K562 (cell line): ENCODE data around the gene CEBPE.

ENCODE experiments used
- CTBP1 ChIP-seq: fragments of 450-650 bp; IDR thresholded peaks from 2 replicates; pipeline ENCODE4 v1.6.1; 2016; ENCODE audit warnings: borderline replicate concordance
- EZH2 ChIP-seq: IDR thresholded peaks from 2 replicates; pipeline ENCODE4 v1.6.1; 2012; ENCODE audit warnings: low read depth, mild to moderate bottlenecking, inconsistent platforms, low read length, borderline replicate concordance
- MAFK ChIP-seq: IDR thresholded peaks from 2 replicates; pipeline ENCODE4 v1.6.1; 2011; ENCODE audit warnings: low read length, improper control_type of control experiment
- MED1 ChIP-seq: sonication (generic); formaldehyde crosslinking; IDR thresholded peaks from 2 replicates; pipeline ENCODE4 v1.8.1; 2023; ENCODE audit warnings: missing genetic modification reagents, borderline replicate concordance
- RAD21 ChIP-seq, 2 experiments: fragments of 250-450 bp in 1 of 2; fragments of 450-650 bp in 1 of 2; sonication (Bioruptor Pico) in 1 of 2; formaldehyde crosslinking in 1 of 2; IDR thresholded peaks in 1 of 2; conservative IDR thresholded peaks in 1 of 2; 2 replicates each; pipeline versions ENCODE4 v1.4.0 to v1.8.0; 2020 to 2022; ENCODE audit warnings: mild to moderate bottlenecking in 2 of 2, moderate library complexity in 1 of 2
- TF ChIP-seq, protein P1 (sequence below), 2 experiments: fragments of 450-650 bp in 1 of 2; sonication (generic) in 1 of 2; formaldehyde crosslinking in 1 of 2; IDR thresholded peaks in 1 of 2; conservative IDR thresholded peaks in 1 of 2; 2 replicates each; pipeline versions ENCODE4 v1.6.1 to v1.8.1; 2016 to 2023; ENCODE audit warnings: mild to moderate bottlenecking in 2 of 2, moderate library complexity in 2 of 2, inconsistent platforms in 1 of 2, missing genetic modification reagents in 1 of 2
- TF ChIP-seq, protein P2 (sequence below), 2 experiments: fragments of 450-650 bp; IDR thresholded peaks; 2 replicates each; pipeline ENCODE4 v1.6.1; 2018; ENCODE audit warnings: mild to moderate bottlenecking in 2 of 2, low read depth in 1 of 2; ENCODE audit not compliant: partially characterized antibody in 2 of 2

DNA sequence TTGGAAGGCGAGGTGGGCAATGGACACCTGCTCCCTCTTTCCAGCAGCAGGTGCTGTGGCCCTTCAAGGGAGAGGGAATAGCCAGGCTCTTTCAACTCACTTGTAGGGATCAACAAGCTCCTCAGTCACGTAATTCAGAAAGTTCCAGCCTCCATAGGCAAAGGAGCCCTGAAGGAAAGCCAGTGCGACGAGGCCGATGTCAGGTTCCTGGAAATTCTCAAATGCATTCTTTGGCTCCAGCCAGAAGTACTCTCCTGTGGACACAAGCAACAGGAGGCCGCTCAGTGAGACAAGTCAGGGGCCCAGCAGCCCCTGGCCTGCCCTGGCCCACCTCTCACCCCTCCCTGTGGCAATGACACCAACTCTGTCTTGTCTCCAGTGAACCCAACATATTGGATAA, 21.3 kb upstream of the CEBPE start:
- TF ChIP-seq, protein P1, sequence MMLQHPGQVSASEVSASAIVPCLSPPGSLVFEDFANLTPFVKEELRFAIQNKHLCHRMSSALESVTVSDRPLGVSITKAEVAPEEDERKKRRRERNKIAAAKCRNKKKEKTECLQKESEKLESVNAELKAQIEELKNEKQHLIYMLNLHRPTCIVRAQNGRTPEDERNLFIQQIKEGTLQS (IDR thresholded peaks at IDR 0.05), result no peak
- TF ChIP-seq, protein P1 (CRISPR knock-in tag; conservative IDR thresholded peaks at IDR 0.05), result no peak
- TF ChIP-seq MAFK (no peak), EZH2 (no peak), RAD21 (CRISPR knock-in tag; conservative IDR thresholded peaks at IDR 0.05 in 1 of 2, IDR thresholded peaks at IDR 0.05 in 1 of 2) (peak in 1 of 2 experiments; percentile 13; a peak in 1 of 4 replicates), CTBP1 (no peak), MED1 (CRISPR knock-in tag) (no peak)
- TF ChIP-seq, protein P2, sequence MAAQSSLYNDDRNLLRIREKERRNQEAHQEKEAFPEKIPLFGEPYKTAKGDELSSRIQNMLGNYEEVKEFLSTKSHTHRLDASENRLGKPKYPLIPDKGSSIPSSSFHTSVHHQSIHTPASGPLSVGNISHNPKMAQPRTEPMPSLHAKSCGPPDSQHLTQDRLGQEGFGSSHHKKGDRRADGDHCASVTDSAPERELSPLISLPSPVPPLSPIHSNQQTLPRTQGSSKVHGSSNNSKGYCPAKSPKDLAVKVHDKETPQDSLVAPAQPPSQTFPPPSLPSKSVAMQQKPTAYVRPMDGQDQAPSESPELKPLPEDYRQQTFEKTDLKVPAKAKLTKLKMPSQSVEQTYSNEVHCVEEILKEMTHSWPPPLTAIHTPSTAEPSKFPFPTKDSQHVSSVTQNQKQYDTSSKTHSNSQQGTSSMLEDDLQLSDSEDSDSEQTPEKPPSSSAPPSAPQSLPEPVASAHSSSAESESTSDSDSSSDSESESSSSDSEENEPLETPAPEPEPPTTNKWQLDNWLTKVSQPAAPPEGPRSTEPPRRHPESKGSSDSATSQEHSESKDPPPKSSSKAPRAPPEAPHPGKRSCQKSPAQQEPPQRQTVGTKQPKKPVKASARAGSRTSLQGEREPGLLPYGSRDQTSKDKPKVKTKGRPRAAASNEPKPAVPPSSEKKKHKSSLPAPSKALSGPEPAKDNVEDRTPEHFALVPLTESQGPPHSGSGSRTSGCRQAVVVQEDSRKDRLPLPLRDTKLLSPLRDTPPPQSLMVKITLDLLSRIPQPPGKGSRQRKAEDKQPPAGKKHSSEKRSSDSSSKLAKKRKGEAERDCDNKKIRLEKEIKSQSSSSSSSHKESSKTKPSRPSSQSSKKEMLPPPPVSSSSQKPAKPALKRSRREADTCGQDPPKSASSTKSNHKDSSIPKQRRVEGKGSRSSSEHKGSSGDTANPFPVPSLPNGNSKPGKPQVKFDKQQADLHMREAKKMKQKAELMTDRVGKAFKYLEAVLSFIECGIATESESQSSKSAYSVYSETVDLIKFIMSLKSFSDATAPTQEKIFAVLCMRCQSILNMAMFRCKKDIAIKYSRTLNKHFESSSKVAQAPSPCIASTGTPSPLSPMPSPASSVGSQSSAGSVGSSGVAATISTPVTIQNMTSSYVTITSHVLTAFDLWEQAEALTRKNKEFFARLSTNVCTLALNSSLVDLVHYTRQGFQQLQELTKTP (IDR thresholded peaks at IDR 0.05; ENCODE audit: low read depth in 1 of 2, partially characterized antibody in 2 of 2), result no peak
